Activated CD4-positive, alpha-beta T cell treated with anti-CD3 and anti-CD28 coated beads, Interleukin-2, Interleukin-4, amounts not matched to agents 100 ng/mL and 50 ng/mL, durations not matched to agents 16 hours and 8 hours (primary cell): ENCODE data around the gene NEUROG1.
A peak's percentile ranks its signal among the peaks of the same experiment; 100 is the strongest.

Experiments
- DNase-seq: peaks from one replicate; pipeline ENCODE4 v3.0.0-alpha.2; 2020; ENCODE audit warnings: low spot score

The NEUROG1 gene

GRCh38 chr5:135535820-135536801 lies at the start of gene NEUROG1:
Gene NEUROG1 (minus strand): TSS chr5:135535964. CDS start chr5:135535690, 274 bp downstream.
- no peak for DNase-seq

DNA sequence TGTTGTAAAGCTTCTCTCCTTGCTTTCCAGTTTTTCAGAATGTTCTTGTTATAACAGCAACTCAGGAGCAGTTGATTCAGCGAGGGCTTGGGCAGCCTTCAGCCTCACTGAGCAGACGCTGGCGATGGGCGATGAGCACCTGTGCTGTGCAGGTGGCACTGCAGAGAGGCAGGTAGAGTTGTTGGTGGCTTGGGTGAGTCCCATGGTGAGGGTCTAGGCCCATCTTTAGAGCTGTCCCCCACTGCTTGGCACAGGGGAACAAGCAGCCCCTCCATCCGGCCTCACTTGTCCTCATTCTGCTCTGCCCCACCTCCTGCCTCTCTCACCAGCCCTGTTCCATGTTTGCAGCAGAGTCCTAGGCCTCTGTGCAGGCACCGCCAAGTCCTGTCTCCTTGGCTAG lies 49.2 kb upstream of the NEUROG1 start:
- no peak for DNase-seq

DNA sequence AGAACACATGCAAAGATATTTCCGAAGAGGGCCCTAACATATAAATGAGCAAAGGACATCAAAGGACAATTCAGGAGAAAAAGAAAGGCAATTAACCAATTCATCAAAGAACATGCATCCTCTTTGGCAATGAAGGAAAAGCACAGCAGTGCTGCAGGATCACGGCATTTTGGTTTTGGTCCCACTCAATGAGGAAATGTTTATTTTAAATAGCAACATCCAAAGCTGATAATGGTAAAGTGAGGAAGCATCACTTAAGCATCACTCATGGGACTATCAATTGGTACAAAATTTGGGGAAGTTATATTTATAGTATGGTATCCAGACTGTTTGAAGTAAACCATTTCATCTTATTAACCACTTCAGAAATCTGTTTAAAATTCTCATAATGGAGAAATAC lies 48.5 kb upstream of the NEUROG1 start:
- DNase-seq: no peak

- no peak for DNase-seq
These were observed 46.5 kb upstream of the NEUROG1 start for GRCh38 chr5:135582099-135582781.

- peak; percentile 1 for DNase-seq
These were observed 43.0 kb upstream of the NEUROG1 start, which contains the start of gene CXCL14 for GRCh38 chr5:135578685-135579341. Gene CXCL14 (minus strand): TSS chr5:135578991. CDS start chr5:135578778, 213 bp downstream.

- DNase-seq: no peak
These were observed 42.5 kb upstream of the NEUROG1 start for GRCh38 chr5:135578305-135578684.

GRCh38 chr5:135577421-135577820 lies 41.7 kb upstream of the NEUROG1 start:
- no peak for DNase-seq

DNA sequence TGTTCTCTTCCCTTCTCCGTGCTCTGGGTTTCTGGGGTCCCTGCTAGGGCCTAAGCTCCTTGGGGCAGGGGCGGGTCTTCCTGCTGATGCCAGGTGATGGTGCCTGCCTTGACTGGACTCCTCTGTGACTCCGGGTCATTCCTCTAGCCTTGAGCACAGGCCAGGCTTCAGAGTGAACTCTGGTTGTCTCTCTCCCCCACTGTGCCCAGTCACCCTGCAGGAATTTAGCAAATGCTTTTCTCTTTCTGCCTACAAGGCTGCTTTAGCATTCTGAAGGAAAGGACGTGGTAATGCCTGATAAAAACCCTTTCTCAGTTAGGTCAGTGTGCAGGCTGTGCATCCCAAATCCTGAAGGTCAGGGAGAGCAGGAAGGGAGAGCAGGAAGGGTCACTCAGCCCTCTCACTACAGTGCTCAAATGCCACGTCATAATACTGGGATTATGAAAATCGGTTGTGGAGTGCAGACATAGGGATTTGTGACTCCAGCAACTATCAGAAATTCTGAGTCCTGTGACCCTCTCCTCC lies 40.4 kb upstream of the NEUROG1 start:
- no peak for DNase-seq

GRCh38 chr5:135574493-135574892 lies 38.7 kb upstream of the NEUROG1 start:
- no peak for DNase-seq

DNA sequence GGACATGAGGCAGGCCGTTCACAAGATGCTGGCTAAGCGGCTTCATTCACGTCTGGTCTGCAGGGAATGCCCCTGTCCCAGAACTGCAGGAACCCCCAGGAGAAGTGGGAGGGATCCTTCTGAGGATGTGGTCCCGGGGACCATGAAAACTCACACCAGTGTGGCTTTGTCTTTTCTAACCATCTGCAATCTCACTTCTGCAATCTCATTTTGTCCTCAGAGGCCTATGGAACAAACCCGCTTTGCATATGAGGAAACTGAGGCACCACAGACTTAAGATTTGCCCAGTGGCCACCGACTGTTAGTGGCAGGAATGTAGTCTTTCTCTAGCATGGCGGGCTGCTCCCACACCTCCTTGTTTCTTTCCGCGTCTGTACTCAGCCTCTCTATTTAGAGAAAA lies 36.1 kb upstream of the NEUROG1 start:
- DNase-seq: no peak

DNA sequence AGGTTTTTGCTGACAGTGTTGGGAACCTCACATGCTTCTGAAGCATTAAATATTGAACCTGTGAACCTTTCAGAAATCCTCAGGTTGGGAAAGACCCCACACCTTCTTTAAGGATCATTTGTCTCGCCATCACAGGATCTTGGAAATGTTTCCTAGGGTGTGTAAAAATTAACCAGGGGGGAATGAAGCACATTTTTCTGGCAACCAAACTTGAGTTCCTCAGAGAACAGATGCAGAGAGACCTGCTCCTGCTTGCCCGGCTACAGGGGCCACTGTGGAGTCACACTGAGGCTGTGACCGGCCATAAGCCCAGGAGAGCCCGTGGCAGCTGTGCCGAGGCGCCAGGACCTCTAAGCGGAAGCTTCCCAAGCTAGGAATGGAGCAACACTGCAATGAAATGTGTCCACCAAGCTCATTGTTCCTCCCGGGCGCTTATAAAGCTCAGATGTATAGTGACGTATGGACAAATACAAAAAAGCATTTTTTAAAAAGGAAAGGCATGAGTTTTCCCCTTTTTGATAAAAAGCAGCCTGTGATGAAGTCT lies 35.4 kb upstream of the NEUROG1 start:
- DNase-seq: no peak

- no peak for DNase-seq
These were observed 34.6 kb upstream of the NEUROG1 start for GRCh38 chr5:135570453-135570764.

DNA sequence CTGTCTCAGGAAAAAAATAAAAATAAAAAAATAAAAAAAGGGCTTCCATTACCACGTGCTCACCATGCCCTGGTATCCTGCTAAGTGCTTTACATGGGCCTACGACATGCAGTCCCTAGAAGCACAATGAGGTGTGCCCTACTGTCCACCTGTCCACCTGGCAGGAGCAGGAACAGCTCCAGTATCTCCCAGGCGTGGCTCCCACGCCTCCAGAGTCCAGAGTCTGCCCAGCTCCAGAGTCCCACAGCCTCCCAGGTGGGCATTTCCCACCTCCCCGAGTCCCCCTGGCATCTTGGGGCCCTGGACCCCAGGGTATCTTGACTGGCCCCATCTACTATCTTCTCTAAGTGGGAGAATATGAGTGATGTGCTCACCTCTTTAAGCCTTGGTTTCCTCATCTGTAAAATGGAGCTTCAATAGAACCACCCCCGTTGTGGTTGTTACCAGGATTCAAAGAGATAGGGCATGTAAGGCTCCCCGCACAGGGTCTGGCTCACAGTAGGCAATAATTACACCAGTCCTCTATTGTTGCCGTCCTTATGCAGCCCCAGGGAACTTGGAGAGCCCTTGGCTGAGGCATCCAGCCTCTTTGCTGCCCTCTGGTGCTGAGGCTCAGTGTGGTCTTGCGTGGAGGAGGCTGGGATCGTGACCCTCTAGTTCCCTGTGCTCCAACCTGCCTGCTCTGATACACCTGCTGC lies 34.1 kb upstream of the NEUROG1 start:
- peak; percentile 8 for DNase-seq

GRCh38 chr5:135568923-135569360 lies 33.2 kb upstream of the NEUROG1 start:
- DNase-seq: no peak

DNA sequence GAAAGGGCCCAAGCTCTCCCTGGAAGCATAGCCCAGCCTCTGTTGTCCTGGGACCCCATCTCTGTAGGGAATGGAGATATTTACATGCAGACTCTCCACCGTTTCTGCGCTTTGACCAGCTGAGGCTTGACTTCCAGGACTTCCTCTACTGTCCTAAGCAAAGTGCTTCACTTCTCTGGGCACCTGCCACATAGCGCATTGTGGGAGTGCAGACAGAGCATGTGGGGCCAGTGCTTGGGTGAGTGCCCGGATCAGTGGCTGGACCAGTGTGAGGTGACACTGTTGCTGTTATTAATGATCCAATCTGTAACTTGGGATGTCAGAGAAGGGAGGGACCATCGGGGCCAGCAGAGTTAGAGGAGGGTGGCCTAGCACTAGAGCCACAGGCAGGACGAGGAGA lies 32.5 kb upstream of the NEUROG1 start:
- DNase-seq: no peak

DNA sequence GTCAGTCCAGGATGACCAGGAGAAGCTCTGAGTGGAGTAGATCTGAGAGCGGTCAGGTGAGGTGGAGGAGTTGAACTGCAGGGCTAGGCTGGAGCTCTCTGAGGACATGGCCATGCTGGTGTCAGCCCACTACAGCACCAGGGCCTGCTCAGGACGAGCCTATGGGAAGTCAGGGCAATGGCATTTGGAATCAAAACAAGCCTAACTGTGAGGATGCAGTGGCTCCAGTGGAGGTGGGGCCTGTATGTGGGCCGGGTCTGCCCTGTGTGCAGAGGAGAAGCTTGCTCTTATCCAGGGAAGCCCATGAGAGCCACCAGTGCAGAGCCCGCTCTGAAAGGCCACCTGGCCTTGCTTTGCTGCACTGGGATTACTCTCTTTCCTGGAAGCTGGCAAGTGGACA lies 31.9 kb upstream of the NEUROG1 start:
- DNase-seq: no peak

DNA sequence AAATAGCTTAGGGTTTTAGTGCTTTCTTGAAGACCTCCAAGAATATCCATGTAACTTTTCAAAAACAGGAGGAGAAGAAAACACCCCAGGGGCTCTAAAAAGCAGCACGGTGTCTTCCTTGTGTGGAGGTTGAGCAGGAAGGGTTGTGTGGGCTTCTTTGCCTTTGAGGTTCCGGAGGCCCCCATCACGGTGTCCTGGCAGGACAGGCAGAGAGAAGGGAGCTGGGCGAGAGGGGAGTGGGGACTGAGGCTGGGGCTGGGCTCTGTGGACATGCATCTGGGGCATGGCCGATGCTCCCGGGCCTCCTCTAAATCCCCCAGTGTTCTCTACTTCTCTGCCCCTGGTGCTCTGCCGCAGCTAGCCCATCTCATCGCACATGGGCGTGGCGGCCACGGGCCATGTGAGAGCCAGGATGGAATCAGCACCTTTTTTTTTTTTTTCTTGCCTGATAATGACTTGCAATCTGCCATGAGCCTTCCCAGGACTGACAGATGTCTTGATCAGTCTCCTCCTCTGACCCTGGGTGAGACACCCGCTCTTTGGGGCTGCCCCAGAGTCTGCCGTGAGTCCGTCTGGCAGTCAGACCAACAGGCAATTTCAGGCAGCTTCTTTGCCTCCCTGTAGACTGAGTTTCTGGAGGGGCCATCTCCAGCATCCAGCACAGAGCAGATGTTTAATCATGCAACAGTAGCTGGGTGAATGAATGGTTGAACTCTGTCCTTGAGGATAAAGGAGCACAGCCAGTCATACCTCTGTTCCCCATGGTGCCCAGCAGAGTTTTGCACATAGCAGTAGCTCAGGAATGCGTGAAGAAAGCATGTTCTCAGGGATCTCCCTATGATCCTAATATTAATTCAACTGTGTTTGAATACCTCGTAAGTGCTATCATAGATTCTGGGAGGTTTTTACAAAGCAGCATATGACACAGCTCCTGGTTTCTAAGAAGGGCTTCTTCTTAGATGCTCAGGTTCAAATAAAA lies 30.9 kb upstream of the NEUROG1 start:
- no peak for DNase-seq

DNA sequence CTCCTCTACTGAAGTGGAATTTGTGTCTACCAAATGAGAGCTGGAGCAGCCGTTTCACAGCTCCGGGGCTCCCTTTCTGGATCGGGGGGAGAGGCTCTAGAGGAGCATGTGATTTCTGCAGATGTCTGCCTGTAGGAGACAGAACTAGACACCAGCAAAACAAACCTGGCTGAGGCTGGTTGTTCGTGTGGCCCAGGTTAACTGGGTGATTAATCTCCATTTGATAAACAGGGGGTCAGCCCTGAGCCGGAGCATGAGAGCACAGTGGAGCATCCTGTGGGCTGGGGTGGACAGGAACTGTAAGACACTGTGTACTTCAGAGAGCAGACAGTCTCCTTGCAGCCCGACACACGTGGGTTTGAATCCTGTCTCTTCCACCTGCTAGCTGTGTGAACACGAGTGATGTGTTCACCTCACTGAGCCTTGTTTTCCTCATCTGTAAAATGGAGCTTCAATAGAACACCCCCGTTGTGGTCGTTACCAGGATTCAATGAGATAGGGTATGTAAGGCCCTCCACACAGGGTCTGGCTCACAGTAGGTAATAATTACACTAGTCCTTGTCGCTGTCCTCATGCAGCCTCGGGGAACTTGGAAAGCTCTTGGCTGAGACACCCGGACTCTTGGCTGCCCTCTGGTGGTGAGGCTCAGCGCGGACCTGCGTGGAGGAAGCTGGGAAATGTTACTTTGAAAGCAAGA lies 30.1 kb upstream of the NEUROG1 start:
- peak; percentile 70 for DNase-seq

DNA sequence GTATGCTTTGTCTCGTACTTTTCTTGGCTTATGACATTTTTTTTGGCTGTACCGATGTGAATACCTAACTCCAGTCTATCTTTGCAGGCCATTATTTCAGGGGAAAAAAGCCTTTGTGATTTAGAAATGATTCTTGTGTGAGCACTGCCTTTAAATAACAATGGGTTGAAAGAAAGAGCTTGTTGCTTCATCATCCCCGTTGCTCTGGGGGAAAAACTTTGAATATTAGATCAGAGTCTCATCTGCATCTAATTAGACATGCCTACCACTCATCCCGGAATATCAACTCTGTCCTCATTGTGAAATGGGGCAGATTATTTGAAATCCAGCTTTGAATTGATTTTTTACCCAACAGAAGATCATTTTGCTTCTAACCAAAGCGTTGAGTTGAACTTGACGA lies 29.5 kb upstream of the NEUROG1 start:
- DNase-seq: no peak

GRCh38 chr5:135564331-135564730 lies 28.6 kb upstream of the NEUROG1 start:
- DNase-seq: no peak
